Measurements from ENCODE around the gene ABCB9. TPM values are rescaled to one million over a fixed set of nuclear protein-coding genes. Genes with fewer than 3 reads are reported as not detected.
"Not testable (repeated sequence)": the region's sequence is repeated elsewhere in the genome, so short reads cannot be mapped to it uniquely, and the experiment has no call there.

The ABCB9 gene
- total RNA-seq, 6 experiments from 2014 or later: 9.2 to 11.1 (median 10.0) TPM

- Mint-ChIP-seq H3K9me3 (no peaks in the 10 kb centered on the region; the same call in 1 of the 2 replicates), H3K4me3 (no peak overlapping the region), H3K27me3 (ENCODE audit: insufficient read depth) (peaks cover 2% of the 10 kb centered on the region), H3K27ac (no peak overlapping the region), H3K36me3 (ENCODE audit: low read depth) (no peaks in the 10 kb centered on the region), H3K4me1 (ENCODE audit: low read depth) (peaks cover 7% of the 10 kb centered on the region; the same call in 1 of the 2 replicates)
- DNase-seq: no peak
- no peak for TF ChIP-seq CTCF (IDR thresholded peaks at IDR 0.05)
These were observed 56.6 kb downstream of the ABCB9 start for GRCh38 chr12:122909442-122910288.

DNA sequence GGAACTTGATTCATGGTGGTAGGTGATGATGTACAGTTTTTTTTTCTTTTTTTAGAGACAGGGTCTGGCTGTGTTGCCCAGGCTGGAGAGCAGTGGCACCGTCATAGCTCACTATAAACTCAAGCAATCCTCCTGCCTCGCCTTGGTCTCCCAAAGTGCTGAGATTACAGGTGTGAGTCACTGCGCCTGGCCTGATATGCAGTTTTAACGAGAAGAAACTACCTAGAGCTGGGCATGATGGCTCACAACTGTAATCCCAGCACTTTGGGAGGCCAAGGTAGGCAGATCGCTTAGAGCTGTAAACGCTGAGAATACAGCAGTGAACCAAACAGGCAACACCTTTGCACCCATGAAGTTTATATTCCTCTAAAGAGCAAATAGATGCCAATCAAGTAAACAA, 57.3 kb downstream of the ABCB9 start:
- peaks cover 7% of the 10 kb centered on the region; the same call in 1 of the 2 replicates for H3K4me1 Mint-ChIP-seq (ENCODE audit: low read depth)
- TF ChIP-seq CTCF (IDR thresholded peaks at IDR 0.05): no peak
- H3K27ac Mint-ChIP-seq: no peak overlapping the region
- no peak overlapping the region for H3K4me3 Mint-ChIP-seq
- DNase-seq: no peak
- no peaks in the 10 kb centered on the region; the same call in 1 of the 2 replicates for H3K9me3 Mint-ChIP-seq
- H3K36me3 Mint-ChIP-seq (ENCODE audit: low read depth): no peaks in the 10 kb centered on the region
- H3K27me3 Mint-ChIP-seq (ENCODE audit: insufficient read depth): peaks cover 2% of the 10 kb centered on the region

DNA sequence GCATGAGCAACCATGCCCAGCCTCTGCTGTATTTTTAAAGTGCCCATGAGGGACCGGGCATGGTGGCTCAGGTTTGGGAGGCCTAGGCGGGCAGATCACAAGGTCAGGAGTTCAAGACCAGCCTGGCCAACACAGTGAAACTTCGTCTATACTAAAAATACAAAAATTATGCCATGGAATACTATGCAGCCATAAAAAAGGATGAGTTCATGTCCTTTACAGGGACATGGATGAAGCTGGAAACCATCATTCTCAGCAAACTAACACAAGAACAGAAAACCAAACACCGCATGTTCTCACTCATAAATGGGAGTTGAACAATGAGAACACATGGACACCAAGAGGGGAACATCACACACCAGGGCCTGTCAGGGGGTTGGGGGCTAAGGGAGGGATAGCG, 61.0 kb downstream of the ABCB9 start:
- not testable (repeated sequence) for H3K9me3 Mint-ChIP-seq; H3K4me1 Mint-ChIP-seq (ENCODE audit: low read depth)

DNA sequence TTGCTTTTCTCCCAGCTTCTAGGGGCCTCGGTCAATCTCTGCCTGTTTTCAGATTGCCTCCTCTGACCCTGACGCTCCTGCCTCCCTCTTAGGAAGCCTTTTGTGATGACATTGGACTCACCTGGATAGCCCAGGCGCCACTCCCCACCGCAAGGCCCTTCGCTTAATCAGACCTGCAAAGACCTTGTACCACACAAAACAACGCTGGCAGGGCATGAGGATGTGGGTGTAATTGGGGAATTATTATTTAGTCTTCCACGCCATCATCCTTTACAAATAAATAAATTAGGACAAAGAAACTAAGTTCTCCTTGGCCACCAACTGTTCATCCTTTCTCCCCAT, 62.6 kb downstream of the ABCB9 start:
- H3K36me3 Mint-ChIP-seq (ENCODE audit: low read depth): no peaks in the 10 kb centered on the region
- H3K9me3 Mint-ChIP-seq: no peaks in the 10 kb centered on the region; the same call in 1 of the 2 replicates
- no peak for TF ChIP-seq CTCF (IDR thresholded peaks at IDR 0.05)
- DNase-seq: no peak
- no peak overlapping the region for H3K4me3 Mint-ChIP-seq
- peaks cover 9% of the 10 kb centered on the region for H3K27me3 Mint-ChIP-seq (ENCODE audit: insufficient read depth)
- H3K4me1 Mint-ChIP-seq (ENCODE audit: low read depth): peaks cover 6% of the 10 kb centered on the region
- no peak overlapping the region for H3K27ac Mint-ChIP-seq

More for the DNA sequence above, 61.0 kb downstream of the ABCB9 start:
- not testable (repeated sequence) for DNase-seq; H3K36me3 Mint-ChIP-seq (ENCODE audit: low read depth); H3K27ac Mint-ChIP-seq; H3K4me3 Mint-ChIP-seq; H3K27me3 Mint-ChIP-seq (ENCODE audit: insufficient read depth)

GRCh38 chr12:122902854-122903692, 63.2 kb downstream of the ABCB9 start:
- Mint-ChIP-seq H3K36me3 (ENCODE audit: low read depth) (no peaks in the 10 kb centered on the region), H3K27ac (no peak overlapping the region)
- no peak for TF ChIP-seq CTCF (IDR thresholded peaks at IDR 0.05)

DNA sequence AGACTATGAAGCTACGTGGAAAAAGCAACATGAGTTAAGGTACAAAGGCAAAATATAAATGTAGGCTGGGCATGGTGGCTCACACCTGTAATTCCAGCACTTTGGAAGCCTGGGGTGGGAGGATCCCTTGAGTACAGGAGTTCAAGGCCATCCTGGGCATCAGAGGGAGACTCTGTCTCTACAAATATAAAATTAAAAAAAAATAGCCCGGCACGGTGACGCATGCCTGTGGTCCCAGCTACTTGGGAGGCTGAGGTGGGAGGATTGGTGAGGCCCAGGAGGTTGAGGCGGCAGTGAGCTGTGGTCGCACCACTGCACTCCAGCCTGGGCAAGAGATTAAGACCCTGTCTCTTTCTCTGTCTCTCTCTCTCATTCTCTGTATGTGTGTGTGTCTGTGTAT, 66.4 kb downstream of the ABCB9 start:
- TF ChIP-seq CTCF (IDR thresholded peaks at IDR 0.05): no peak
- Mint-ChIP-seq H3K27ac (no peak overlapping the region), H3K27me3 (ENCODE audit: insufficient read depth) (peaks cover 8% of the 10 kb centered on the region), H3K4me3 (no peak overlapping the region), H3K4me1 (ENCODE audit: low read depth) (peaks cover 32% of the 10 kb centered on the region), H3K36me3 (ENCODE audit: low read depth) (peaks cover 6% of the 10 kb centered on the region), H3K9me3 (peaks cover 6% of the 10 kb centered on the region)
- no peak for DNase-seq

More at GRCh38 chr12:122902854-122903692, 63.2 kb downstream of the ABCB9 start:
- Mint-ChIP-seq H3K4me1 (ENCODE audit: low read depth) (peaks cover 12% of the 10 kb centered on the region), H3K27me3 (ENCODE audit: insufficient read depth) (peaks cover 9% of the 10 kb centered on the region), H3K9me3 (no peaks in the 10 kb centered on the region; the same call in 1 of the 2 replicates), H3K4me3 (no peak overlapping the region)
- no peak for DNase-seq

All from HFFc6 (cell line).